ENCODE data around the gene OPRL1.

- TF ChIP-seq CTCF (IDR thresholded peaks at IDR 0.05; ENCODE audit: low read length) (no peak), EZH2 (IDR thresholded peaks at IDR 0.05; ENCODE audit: borderline replicate concordance, low read length) (no peak)
Measured at GRCh38 chr20:64056639-64056888, 23.3 kb upstream of the OPRL1 start.
